ENCODE measurements around the gene FLNC. TPM values are rescaled to one million over a fixed set of nuclear protein-coding genes. Genes with fewer than 3 reads are reported as not detected.

FLNC gene
- total and polyA plus RNA-seq, 2 donors (not counting 1 experiment from before 2014, with no cell fraction given): 0.01 TPM; not detected in 1

GRCh38 chr7:128879461-128879938 is 49.3 kb downstream of the FLNC start:
- ChIA-PET POLR2A (no interaction called here), CTCF (interaction anchor here (0.6 kb wide), 2 partner anchors 222 to 299 kb away, joined by 4 read pairs; no protein-coding TSS in a partner anchor)
- H3K27me3 ChIP-seq (replicated peaks in 1 of 4; ENCODE audit: control extremely low read depth in 1 of 4, control insufficient read depth in 3 of 4, insufficient read depth in 4 of 4, low read length in 3 of 4): peaks cover 0 to 3% (median 1%) of the 10 kb centered on the region in 4 experiments
- H3K27me3 Mint-ChIP-seq: no peaks in the 10 kb centered on the region
- H2AFZ ChIP-seq (ENCODE audit: insufficient read depth, low read depth, low read length, poor library complexity, severe bottlenecking): no peak overlapping the region
- WGBS (ENCODE audit: insufficient coverage): 97% methylated on average over 19 of the region's 19 CpGs
- H3K79me2 ChIP-seq (ENCODE audit: control insufficient read depth, insufficient read depth, low read length): no peaks in the 10 kb centered on the region
- H3K27ac ChIP-seq (ENCODE audit: low read length in 2 of 2): no peak overlapping the region
- H3K9ac ChIP-seq (ENCODE audit: low read length): no peak overlapping the region
- H3K9me3 ChIP-seq (ENCODE audit: control extremely low read depth in 1 of 3, control insufficient read depth in 2 of 3, insufficient read depth in 1 of 3, low read length in 2 of 3): no peaks in the 10 kb centered on the region
- DNase-seq (no peak), ATAC-seq (ENCODE audit: low read depth) (no peak)
- H3K9me3 Mint-ChIP-seq (ENCODE audit: insufficient read depth): no peaks in the 10 kb centered on the region
- H3K4me3 ChIP-seq (ENCODE audit: control extremely low read depth in 1 of 5, extremely low read depth in 1 of 5, insufficient read depth in 1 of 5, low read depth in 2 of 5, low read length in 4 of 5): no peak overlapping the region
- no peaks in the 10 kb centered on the region for H3K36me3 ChIP-seq (replicated peaks in 1 of 2; ENCODE audit: control extremely low read depth in 1 of 2, control insufficient read depth in 1 of 2, extremely low read depth in 1 of 2, insufficient read depth in 2 of 2, low read length in 1 of 2)
- H3K27ac Mint-ChIP-seq: no peak overlapping the region
- peaks cover 3% of the 10 kb centered on the region for H3K4me1 Mint-ChIP-seq
- no peaks in the 10 kb centered on the region for H4K20me1 ChIP-seq (ENCODE audit: control insufficient read depth, insufficient read depth, low read length, poor library complexity, severe bottlenecking)
- H3K4me2 ChIP-seq (replicated peaks; ENCODE audit: low read depth, low read length, poor library complexity, severe bottlenecking): no peak overlapping the region
- H3K4me3 Mint-ChIP-seq: no peak overlapping the region
- H3K4me1 ChIP-seq (ENCODE audit: control insufficient read depth in 2 of 2, insufficient read depth in 2 of 2, low read length in 2 of 2): peaks cover 0 to 6% of the 10 kb centered on the region in 2 donors
- intact Hi-C loops (cut with micrococcal nuclease): no loop called here
- no peak for TF ChIP-seq EZH2 (IDR thresholded peaks at IDR 0.05; ENCODE audit: borderline replicate concordance, insufficient read depth, low read depth, low read length, poor library complexity, severe bottlenecking)
- TF ChIP-seq, protein P1, sequence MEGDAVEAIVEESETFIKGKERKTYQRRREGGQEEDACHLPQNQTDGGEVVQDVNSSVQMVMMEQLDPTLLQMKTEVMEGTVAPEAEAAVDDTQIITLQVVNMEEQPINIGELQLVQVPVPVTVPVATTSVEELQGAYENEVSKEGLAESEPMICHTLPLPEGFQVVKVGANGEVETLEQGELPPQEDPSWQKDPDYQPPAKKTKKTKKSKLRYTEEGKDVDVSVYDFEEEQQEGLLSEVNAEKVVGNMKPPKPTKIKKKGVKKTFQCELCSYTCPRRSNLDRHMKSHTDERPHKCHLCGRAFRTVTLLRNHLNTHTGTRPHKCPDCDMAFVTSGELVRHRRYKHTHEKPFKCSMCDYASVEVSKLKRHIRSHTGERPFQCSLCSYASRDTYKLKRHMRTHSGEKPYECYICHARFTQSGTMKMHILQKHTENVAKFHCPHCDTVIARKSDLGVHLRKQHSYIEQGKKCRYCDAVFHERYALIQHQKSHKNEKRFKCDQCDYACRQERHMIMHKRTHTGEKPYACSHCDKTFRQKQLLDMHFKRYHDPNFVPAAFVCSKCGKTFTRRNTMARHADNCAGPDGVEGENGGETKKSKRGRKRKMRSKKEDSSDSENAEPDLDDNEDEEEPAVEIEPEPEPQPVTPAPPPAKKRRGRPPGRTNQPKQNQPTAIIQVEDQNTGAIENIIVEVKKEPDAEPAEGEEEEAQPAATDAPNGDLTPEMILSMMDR (IDR thresholded peaks at IDR 0.05): no peak

- Histone ChIP-seq H3K4me1 (ENCODE audit: control insufficient read depth in 2 of 2, insufficient read depth in 2 of 2, low read length in 2 of 2) (peaks cover 0 to 6% of the 10 kb centered on the region in 2 donors), H3K27ac (ENCODE audit: low read length in 2 of 2) (no peak overlapping the region), H3K9ac (ENCODE audit: low read length) (no peak overlapping the region), H3K4me2 (replicated peaks; ENCODE audit: low read depth, low read length, poor library complexity, severe bottlenecking) (no peak overlapping the region), H2AFZ (ENCODE audit: insufficient read depth, low read depth, low read length, poor library complexity, severe bottlenecking) (no peak overlapping the region), H3K4me3 (ENCODE audit: control extremely low read depth in 1 of 5, extremely low read depth in 1 of 5, insufficient read depth in 1 of 5, low read depth in 2 of 5, low read length in 4 of 5) (no peak overlapping the region), H3K79me2 (ENCODE audit: control insufficient read depth, insufficient read depth, low read length) (no peaks in the 10 kb centered on the region), H4K20me1 (ENCODE audit: control insufficient read depth, insufficient read depth, low read length, poor library complexity, severe bottlenecking) (no peaks in the 10 kb centered on the region), H3K27me3 (replicated peaks in 1 of 4; ENCODE audit: control extremely low read depth in 1 of 4, control insufficient read depth in 3 of 4, insufficient read depth in 4 of 4, low read length in 3 of 4) (peaks cover 0 to 7% (median 3%) of the 10 kb centered on the region in 4 experiments), H3K36me3 (replicated peaks in 1 of 2; ENCODE audit: control extremely low read depth in 1 of 2, control insufficient read depth in 1 of 2, extremely low read depth in 1 of 2, insufficient read depth in 2 of 2, low read length in 1 of 2) (no peaks in the 10 kb centered on the region), H3K9me3 (ENCODE audit: control extremely low read depth in 1 of 3, control insufficient read depth in 2 of 3, insufficient read depth in 1 of 3, low read length in 2 of 3) (no peaks in the 10 kb centered on the region)
- ChIA-PET CTCF (interaction anchor here (0.6 kb wide), 1 partner anchor 222 kb away, joined by 4 read pairs; no protein-coding TSS in a partner anchor), POLR2A (no interaction called here)
- Mint-ChIP-seq H3K9me3 (ENCODE audit: insufficient read depth) (no peaks in the 10 kb centered on the region), H3K4me3 (no peak overlapping the region), H3K27ac (no peak overlapping the region), H3K27me3 (no peaks in the 10 kb centered on the region), H3K4me1 (peaks cover 3% of the 10 kb centered on the region)
- no peak for DNase-seq
- ATAC-seq (ENCODE audit: low read depth): no peak
- TF ChIP-seq, protein P1 (IDR thresholded peaks at IDR 0.05): no peak
- no peak for TF ChIP-seq EZH2 (IDR thresholded peaks at IDR 0.05; ENCODE audit: borderline replicate concordance, insufficient read depth, low read depth, low read length, poor library complexity, severe bottlenecking)
- 65% methylated on average over 28 of the region's 31 CpGs for WGBS (ENCODE audit: insufficient coverage)
- intact Hi-C loops (cut with micrococcal nuclease): no loop called here
These were observed 49.9 kb downstream of the FLNC start for GRCh38 chr7:128879939-128880746.

All from B cell (primary cell).